ENCODE measurements around the gene HELZ2.

The HELZ2 gene

GRCh38 chr20:63542031-63542559 is 31.9 kb downstream of the HELZ2 start:
- no peak overlapping the region for H3K4me3 ChIP-seq (ENCODE audit: low read depth, low read length)
- POLR2A ChIA-PET: no interaction called here
- TF ChIP-seq CTCF (IDR thresholded peaks at IDR 0.05; ENCODE audit: insufficient read depth, low read length, missing control alignments): no peak
- CTCF ChIA-PET: interaction anchor here (2.1 to 5.0 kb wide), 2 partner anchors 12 to 432 kb away, joined by 6 to 24 read pairs; no protein-coding TSS in a partner anchor
- no peak for DNase-seq (ENCODE audit: low read depth, low spot score)

DNA sequence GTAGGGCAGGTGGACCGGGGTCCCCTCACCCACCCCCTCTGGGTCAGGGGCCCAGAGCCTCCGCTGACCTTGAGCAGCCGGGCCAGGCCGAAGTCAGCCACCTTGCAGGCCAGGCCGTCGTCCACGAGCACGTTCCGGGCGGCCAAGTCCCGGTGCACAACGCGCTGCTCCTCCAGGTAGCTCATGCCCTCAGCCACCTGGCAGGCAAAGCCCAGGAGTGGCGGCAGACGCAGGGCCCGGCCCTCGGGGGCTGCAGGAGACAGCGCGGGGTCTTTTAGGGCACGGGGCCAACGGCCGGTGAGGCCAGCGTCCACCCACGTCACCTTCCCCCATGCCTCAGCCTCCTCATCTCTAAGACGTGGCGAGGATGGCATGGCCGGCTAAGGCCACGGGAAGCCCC is 32.7 kb downstream of the HELZ2 start:
- H3K4me3 ChIP-seq (ENCODE audit: low read depth, low read length): no peak overlapping the region
- ChIA-PET POLR2A (no interaction called here), CTCF (interaction anchor here (1.2 to 5.0 kb wide), 2 partner anchors 11 to 433 kb away, joined by 3 to 24 read pairs; no protein-coding TSS in a partner anchor)
- no peak for DNase-seq (ENCODE audit: low read depth, low spot score)
- no peak for TF ChIP-seq CTCF (IDR thresholded peaks at IDR 0.05; ENCODE audit: insufficient read depth, low read length, missing control alignments)

DNA sequence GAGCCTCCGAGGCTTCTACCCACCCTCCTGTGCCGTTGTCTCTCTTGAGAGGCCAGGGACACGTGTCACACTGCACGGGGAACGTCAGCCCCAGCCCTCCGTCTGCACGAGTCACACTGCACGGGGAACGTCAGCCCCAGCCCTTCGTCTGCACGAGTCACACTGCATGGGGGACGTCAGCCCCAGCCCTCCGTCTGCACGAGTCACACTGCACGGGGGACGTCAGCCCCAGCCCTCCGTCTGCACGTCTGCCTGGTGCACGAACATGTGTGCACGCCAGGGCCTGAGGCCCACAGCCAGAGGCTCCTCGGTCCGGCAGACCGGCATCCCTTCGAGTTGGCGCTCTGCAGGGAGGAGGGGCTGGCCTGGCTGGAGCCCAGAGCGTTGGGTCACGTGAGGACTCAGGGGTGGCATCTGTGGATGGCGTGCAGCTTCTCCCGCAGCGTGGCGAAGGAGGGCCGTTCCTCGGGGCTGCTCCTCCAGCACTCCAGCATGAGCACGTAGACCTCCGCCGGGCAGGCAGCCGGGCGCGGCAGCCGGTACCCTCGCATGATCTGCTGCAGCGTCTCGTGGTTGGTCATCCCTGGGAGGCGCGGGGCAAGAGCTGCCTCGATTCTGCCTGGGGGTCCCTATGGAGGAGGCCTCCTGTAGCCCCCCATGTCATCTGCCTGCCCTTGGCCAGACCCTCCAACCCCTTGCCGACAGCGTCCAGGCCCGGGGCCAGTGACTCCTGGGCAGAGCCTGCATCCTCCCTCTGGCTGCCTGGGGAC is 33.4 kb downstream of the HELZ2 start:
- ChIA-PET CTCF (interaction anchor here (1.0 to 5.0 kb wide), 5 partner anchors 11 to 433 kb away, joined by 3 to 28 read pairs (median 4); partner anchors contain the start of gene TPD52L2), POLR2A (no interaction called here)
- H3K4me3 ChIP-seq (ENCODE audit: low read depth, low read length): no peak overlapping the region
- no peak for TF ChIP-seq CTCF (IDR thresholded peaks at IDR 0.05; ENCODE audit: insufficient read depth, low read length, missing control alignments)
- no peak for DNase-seq (ENCODE audit: low read depth, low spot score)

- TF ChIP-seq CTCF (IDR thresholded peaks at IDR 0.05; ENCODE audit: insufficient read depth, low read length, missing control alignments): no peak
- POLR2A ChIA-PET: no interaction called here
- DNase-seq (ENCODE audit: low read depth, low spot score): no peak
- H3K4me3 ChIP-seq (ENCODE audit: low read depth, low read length): no peak overlapping the region
- CTCF ChIA-PET: interaction anchor here (0.9 to 6.1 kb wide), 13 partner anchors 10 to 581 kb away, joined by 3 to 73 read pairs (median 10); partner anchors contain the start of genes PRPF6, SAMD10 and TPD52L2
Measured at GRCh38 chr20:63539441-63540370, 34.3 kb downstream of the HELZ2 start.

DNA sequence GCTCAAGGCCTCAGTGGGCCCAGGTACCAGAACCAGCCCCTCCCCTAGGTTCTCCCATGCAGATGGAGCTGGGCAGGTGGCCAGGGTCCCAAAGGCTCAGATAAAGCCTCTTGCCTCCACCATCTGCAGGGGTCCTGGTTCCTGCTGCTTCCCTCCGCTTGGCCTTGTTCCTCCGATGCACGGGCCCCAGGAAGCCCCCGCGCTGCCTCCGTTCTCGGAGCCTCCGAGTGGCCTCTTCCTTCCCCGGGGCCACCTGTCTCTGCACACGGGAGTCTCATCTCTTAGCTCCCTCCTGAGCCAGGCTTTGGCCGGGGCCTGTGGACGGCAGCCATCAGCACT is 35.0 kb downstream of the HELZ2 start:
- CTCF ChIA-PET: interaction anchor here (0.8 to 6.1 kb wide), 16 partner anchors 9 to 582 kb away, joined by 3 to 73 read pairs (median 6); partner anchors contain the start of genes PRPF6, SAMD10, SRMS and TPD52L2
- no peak for TF ChIP-seq CTCF (IDR thresholded peaks at IDR 0.05; ENCODE audit: insufficient read depth, low read length, missing control alignments)
- POLR2A ChIA-PET: no interaction called here

More for the DNA sequence above, 35.0 kb downstream of the HELZ2 start:
- no peak overlapping the region for H3K4me3 ChIP-seq (ENCODE audit: low read depth, low read length)
- no peak for DNase-seq (ENCODE audit: low read depth, low spot score)
